H9 (cell line): Measurements from ENCODE around the gene DQX1. TPM values are rescaled to one million over a fixed set of nuclear protein-coding genes. Genes with fewer than 3 reads are reported as not detected.

ENCODE experiments used
- DNase-seq: peaks from one replicate; pipeline ENCODE4 v3.0.0-alpha.2; 2017
- H2AFZ ChIP-seq: one replicate; pipeline ENCODE4 v1.6.1; 2013; ENCODE audit warnings: mild to moderate bottlenecking, low read length, control low read depth, moderate library complexity
- H2AK5ac ChIP-seq: 2 replicates; pipeline ENCODE4 v1.6.1; 2013; ENCODE audit warnings: low read length, control low read depth, mixed read lengths; ENCODE audit not compliant: insufficient read length
- H2BK120ac ChIP-seq: one replicate; pipeline ENCODE4 v1.6.1; 2013; ENCODE audit warnings: low read depth, mild to moderate bottlenecking, low read length, control low read depth, inconsistent platforms; ENCODE audit not compliant: poor library complexity, severe bottlenecking
- H2BK12ac ChIP-seq: 2 replicates; pipeline ENCODE4 v1.6.1; 2013; ENCODE audit warnings: low read length, control low read depth, mixed read lengths, low read depth; ENCODE audit not compliant: insufficient read length
- H2BK15ac ChIP-seq: 2 replicates; pipeline ENCODE4 v1.6.1; 2013; ENCODE audit warnings: low read depth, low read length, control low read depth
- H2BK20ac ChIP-seq: one replicate; pipeline ENCODE4 v1.6.1; 2013; ENCODE audit warnings: low read depth, mild to moderate bottlenecking, low read length, control low read depth, inconsistent platforms; ENCODE audit not compliant: poor library complexity, severe bottlenecking
- H2BK5ac ChIP-seq: 2 replicates; pipeline ENCODE4 v1.6.1; 2013; ENCODE audit warnings: low read length, control low read depth, mixed read lengths; ENCODE audit not compliant: insufficient read length
- H3K14ac ChIP-seq: 2 replicates; pipeline ENCODE4 v1.6.1; 2013; ENCODE audit warnings: low read length, control low read depth; ENCODE audit not compliant: insufficient read depth
- H3K18ac ChIP-seq: 2 replicates; pipeline ENCODE4 v1.6.1; 2013; ENCODE audit warnings: low read depth, mild to moderate bottlenecking, mixed read lengths, low read length, control low read depth; ENCODE audit not compliant: insufficient read length
- H3K23ac ChIP-seq: 2 replicates; pipeline ENCODE4 v1.6.1; 2013; ENCODE audit warnings: low read length, control low read depth, mixed read lengths, low read depth; ENCODE audit not compliant: insufficient read length
- H3K23me2 ChIP-seq: 2 replicates; pipeline ENCODE4 v1.6.1; 2013; ENCODE audit warnings: low read depth, mild to moderate bottlenecking, mixed read lengths, low read length, control low read depth; ENCODE audit not compliant: insufficient read length, poor library complexity, severe bottlenecking
- H3K27ac ChIP-seq: 2 replicates; pipeline ENCODE4 v1.5.1; 2013; ENCODE audit warnings: low read length, control low read depth, mixed read lengths, low read depth; ENCODE audit not compliant: insufficient read length
- H3K27me3 ChIP-seq: 2 replicates; pipeline ENCODE4 v1.6.1; 2013; ENCODE audit warnings: low read length, control low read depth, inconsistent platforms; ENCODE audit not compliant: insufficient read depth
- H3K4ac ChIP-seq: 2 replicates; pipeline ENCODE4 v1.6.1; 2013; ENCODE audit warnings: low read depth, mild to moderate bottlenecking, control low read depth, inconsistent platforms, low read length, moderate library complexity
- H3K4me1 ChIP-seq: 2 replicates; pipeline ENCODE4 v1.6.1; 2013; ENCODE audit warnings: low read length, control low read depth, inconsistent platforms; ENCODE audit not compliant: insufficient read depth
- H3K4me2 ChIP-seq: 2 replicates; pipeline ENCODE4 v1.6.1; 2013; ENCODE audit warnings: low read length, control low read depth, mixed read lengths; ENCODE audit not compliant: insufficient read length, insufficient read depth
- H3K56ac ChIP-seq: 2 replicates; pipeline ENCODE4 v1.6.1; 2013; ENCODE audit warnings: low read depth, mild to moderate bottlenecking, mixed read lengths, low read length, control low read depth; ENCODE audit not compliant: insufficient read length
- H3K79me1 ChIP-seq: 2 replicates; pipeline ENCODE4 v1.6.1; 2013; ENCODE audit warnings: low read depth, mild to moderate bottlenecking, moderate library complexity, low read length, control low read depth, inconsistent platforms; ENCODE audit not compliant: insufficient read depth, poor library complexity, severe bottlenecking
- H3K79me2 ChIP-seq: 2 replicates; pipeline ENCODE4 v1.6.1; 2013; ENCODE audit warnings: low read length, control low read depth, inconsistent platforms; ENCODE audit not compliant: insufficient read depth
- H3K9ac ChIP-seq: 2 replicates; pipeline ENCODE4 v1.6.1; 2013; ENCODE audit warnings: low read length, control low read depth, mixed read lengths; ENCODE audit not compliant: insufficient read length; ENCODE audit errors: extremely low read depth
- H3K9me3 ChIP-seq: one replicate; pipeline ENCODE4 v1.6.1; 2013; ENCODE audit warnings: low read depth, low read length, inconsistent platforms; ENCODE audit not compliant: control insufficient read depth
- H3T11ph ChIP-seq: one replicate; pipeline ENCODE4 v1.6.1; 2013; ENCODE audit warnings: mild to moderate bottlenecking, low read length, control low read depth, inconsistent platforms
- H4K20me1 ChIP-seq: one replicate; pipeline ENCODE4 v1.6.1; 2013; ENCODE audit not compliant: control insufficient read depth, insufficient read length, insufficient read depth
- H4K5ac ChIP-seq: 2 replicates; pipeline ENCODE4 v1.6.1; 2013; ENCODE audit warnings: low read depth, mild to moderate bottlenecking, mixed read lengths, low read length, control low read depth; ENCODE audit not compliant: insufficient read length
- H4K8ac ChIP-seq: replicated peaks from 2 replicates; pipeline ENCODE4 v1.6.1; 2013; ENCODE audit warnings: low read length, control low read depth, mixed read lengths, low read depth; ENCODE audit not compliant: insufficient read length
- H4K91ac ChIP-seq: 2 replicates; pipeline ENCODE4 v1.6.1; 2013; ENCODE audit warnings: low read depth, mild to moderate bottlenecking, moderate library complexity, mixed read lengths, low read length, control low read depth; ENCODE audit not compliant: insufficient read length
- H3K27ac Mint-ChIP-seq, 3 experiments: 2 replicates in 2 of 3; 3 replicates in 1 of 3; pipeline ENCODE4 v1.8.0; 2020 to 2021; ENCODE audit warnings: mixed read lengths in 3 of 3, mild to moderate bottlenecking in 1 of 3, moderate library complexity in 1 of 3
- H3K27me3 Mint-ChIP-seq: 2 replicates; pipeline ENCODE4 v1.8.0; 2021; ENCODE audit warnings: low read depth, mild to moderate bottlenecking, moderate library complexity, mixed read lengths
- H3K36me3 Mint-ChIP-seq, 3 experiments: 2 replicates in 2 of 3; 3 replicates in 1 of 3; pipeline ENCODE4 v1.8.0; 2020 to 2021; ENCODE audit warnings: low read depth in 3 of 3, mixed read lengths in 3 of 3; ENCODE audit not compliant: insufficient read depth in 1 of 3
- H3K4me1 Mint-ChIP-seq, 2 experiments: 2 replicates each; pipeline ENCODE4 v1.8.0; 2020; ENCODE audit warnings: mixed read lengths in 2 of 2
- H3K4me3 Mint-ChIP-seq, 2 experiments: 2 replicates in 1 of 2; 3 replicates in 1 of 2; pipeline ENCODE4 v1.8.0; 2020 to 2021; ENCODE audit warnings: mild to moderate bottlenecking in 2 of 2, mixed read lengths in 2 of 2, moderate library complexity in 1 of 2
- H3K9me3 Mint-ChIP-seq, 2 experiments: 2 replicates in 1 of 2; 3 replicates in 1 of 2; pipeline ENCODE4 v1.8.0; 2020; ENCODE audit warnings: mild to moderate bottlenecking in 2 of 2, mixed read lengths in 2 of 2, moderate library complexity in 1 of 2
- CTCF ChIP-seq: fragments of 200-600 bp; sonication (generic); conservative IDR thresholded peaks from 3 replicates; pipeline ENCODE4 v1.8.0; 2021; ENCODE audit warnings: antibody characterized with exemption, mild to moderate bottlenecking
- WGBS: extraction: QIAGEN DNeasy Blood & Tissue Kit; methylation state at CpG from one replicate; pipeline ENCODE4 v1.1.7; 2013; ENCODE audit warnings: missing lambda C conversion rate, low lambda C conversion rate, mixed read lengths; ENCODE audit not compliant: insufficient read length; ENCODE audit errors: extremely low coverage; 5-methylcytosine and 5-hydroxymethylcytosine counted together
- total RNA-seq: library from RNA; stranded (reverse); gene quantifications from 2 replicates; pipeline ENCODE4 v1.2.1, GENCODE V29; 2021

Gene DQX1
- total RNA-seq, 1 experiment from 2014 or later, result 0.98 TPM

GRCh38 chr2:74558284-74559230, 32.5 kb upstream of the DQX1 start:
- Histone ChIP-seq H3K27me3 (no peaks in the 10 kb centered on the region; the same call in 1 of the 2 replicates), H3K14ac (no peak overlapping the region), H3K9me3 (no peaks in the 10 kb centered on the region), H2AK5ac (no peak overlapping the region), H2BK5ac (no peak overlapping the region), H4K20me1 (no peaks in the 10 kb centered on the region), H3K9ac (no peak overlapping the region), H3K4me2 (no peak overlapping the region), H2BK120ac (no peak overlapping the region), H2AFZ (no peak overlapping the region), H3K23ac (no peak overlapping the region), H4K91ac (no peak overlapping the region), H3K18ac (no peak overlapping the region), H3T11ph (no peak overlapping the region), H3K4me1 (0 out of 2 replicates have a peak, but pooled peaks cover 3% of the 10 kb centered on the region), H3K4ac (no peak overlapping the region), H4K8ac (no peak overlapping the region), H3K56ac (no peak overlapping the region), H4K5ac (no peak overlapping the region), H2BK12ac (no peak overlapping the region), H3K27ac (no peak overlapping the region), H2BK15ac (no peak overlapping the region), H3K23me2 (peaks cover 13% of the 10 kb centered on the region), H3K79me2 (no peaks in the 10 kb centered on the region), H3K79me1 (no peaks in the 10 kb centered on the region), H2BK20ac (no peak overlapping the region)
- no peak for TF ChIP-seq CTCF
- H3K27me3 Mint-ChIP-seq, result peaks cover 34% of the 10 kb centered on the region
- H3K4me3 Mint-ChIP-seq, result no peak overlapping the region
- H3K9me3 Mint-ChIP-seq, result no peaks in the 10 kb centered on the region
- H3K27ac Mint-ChIP-seq, result no peak overlapping the region
- no CpG with 5 or more reads among the region's 7 CpGs for WGBS
- H3K4me1 Mint-ChIP-seq, result peaks cover 13 to 19% of the 10 kb centered on the region in 2 experiments
- DNase-seq, result no peak
- H3K36me3 Mint-ChIP-seq, result peaks cover 0 to 16% (median 12%) of the 10 kb centered on the region in 3 experiments; a peak in 4 of 7 replicates
